Activated CD8-positive, alpha-beta memory T cell treated with anti-CD3 and anti-CD28 coated beads for 4 hours (primary cell): Measurements from ENCODE around the gene PRELID1.
A peak's percentile ranks its signal among the peaks of the same experiment; 100 is the strongest.
"Not testable (repeated sequence)": the region's sequence is repeated elsewhere in the genome, so short reads cannot be mapped to it uniquely, and the experiment has no call there.

Experiments
- DNase-seq, 2 donors: peaks; one replicate each; pipeline ENCODE4 v3.0.0-alpha.2; 2020; ENCODE audit warnings: low read depth in 2 of 2

Gene PRELID1

GRCh38 chr5:177299697-177300096 lies 3.9 kb upstream of the PRELID1 start:
- no peak for DNase-seq

GRCh38 chr5:177300236-177300880 lies 3.2 kb upstream of the PRELID1 start:
- DNase-seq, result peak; percentile 50 to 55

GRCh38 chr5:177300951-177301350 lies 2.6 kb upstream of the PRELID1 start:
- no peak for DNase-seq

GRCh38 chr5:177301503-177302165 lies 2.0 kb upstream of the PRELID1 start:
- no peak for DNase-seq

- DNase-seq, result no peak
Observed at GRCh38 chr5:177302354-177303110, 1.1 kb upstream of the PRELID1 start.

- DNase-seq, result no peak
Observed at GRCh38 chr5:177303925-177304391, 359 bp downstream of the PRELID1 start.

GRCh38 chr5:177304392-177305119 lies 957 bp downstream of the PRELID1 start:
- DNase-seq, result no peak

- DNase-seq, result not testable (repeated sequence)
Observed at GRCh38 chr5:177306103-177306640, 2.6 kb downstream of the PRELID1 start.

- no peak for DNase-seq
Observed at GRCh38 chr5:177306674-177307543, 3.3 kb downstream of the PRELID1 start.

- DNase-seq, result no peak
Observed at GRCh38 chr5:177307544-177308363, 4.2 kb downstream of the PRELID1 start.

- DNase-seq, result no peak
Observed at GRCh38 chr5:177308740-177309139, 5.1 kb downstream of the PRELID1 start.

- peak in 1 of 2 donors; percentile 38 for DNase-seq
Observed at GRCh38 chr5:177309351-177310191, 6.0 kb downstream of the PRELID1 start.

- DNase-seq, result no peak
Observed at GRCh38 chr5:177310332-177310731, 6.7 kb downstream of the PRELID1 start.

- no peak for DNase-seq
Observed at GRCh38 chr5:177310757-177311391, 7.3 kb downstream of the PRELID1 start.

GRCh38 chr5:177311392-177311722 lies 7.8 kb downstream of the PRELID1 start:
- DNase-seq, result no peak

- DNase-seq, result peak; percentile 89 to 91
Observed at GRCh38 chr5:177311723-177312648, 8.4 kb downstream of the PRELID1 start, which contains the start of gene MXD3. MXD3 (minus strand) TSS chr5:177311898; CDS start chr5:177311830, 68 bp downstream.

- no peak for DNase-seq
Observed at GRCh38 chr5:177312649-177313181, 9.1 kb downstream of the PRELID1 start.
